Bronchial smooth muscle cell (primary cell): Measurements from ENCODE around the gene PLN. TPM values are rescaled to one million over a fixed set of nuclear protein-coding genes. Genes with fewer than 3 reads are reported as not detected.

Source experiments
- total RNA-seq: library from RNA; depleted of rRNA; stranded (reverse); fragments of >200 nt; gene quantifications from 2 replicates; pipeline ENCODE4 v1.2.1, GENCODE V29; 2014

PLN gene
- total RNA-seq = under 0.01 TPM in 1 of 2 replicates, not detected in the other

GRCh38 chr6:118548136-118548535 lies at the start of gene PLN:
Gene PLN (plus strand): TSS chr6:118548296. CDS start chr6:118558922, 10,626 bp downstream.

Other genes with a start within 250 kb of the PLN start
- 23.5 and 44.3 TPM in 2 replicates for gene CEP85L, start 103.3 kb downstream of the PLN start, total RNA-seq